HCT116 (cell line): ENCODE data around the gene SERHL2. TPM values are rescaled to one million over a fixed set of nuclear protein-coding genes. Genes with fewer than 3 reads are reported as not detected.

Source experiments
- total RNA-seq: library from RNA; stranded (reverse); gene quantifications from one replicate; pipeline ENCODE4 v1.2.1, GENCODE V29; 2021; ENCODE audit not compliant: unreplicated experiment

Gene SERHL2
- total RNA-seq, 1 experiment from 2014 or later, result not detected

Other genes starting within 250 kb of the SERHL2 start
- gene NFAM1, start 121.6 kb upstream of the SERHL2 start, total RNA-seq, result 0.12 TPM
- 50.8 TPM for gene RRP7A, start 34.2 kb upstream of the SERHL2 start, total RNA-seq
- gene POLDIP3, start 60.9 kb downstream of the SERHL2 start, total RNA-seq, result 67.6 TPM
- 0.91 TPM for gene ATP5MGL, start 86.6 kb downstream of the SERHL2 start, total RNA-seq
- 127 TPM for gene CYB5R3, start 95.4 kb downstream of the SERHL2 start, total RNA-seq
- 16.0 TPM for gene A4GALT, start 166.9 kb downstream of the SERHL2 start, total RNA-seq